ENCODE measurements around the gene PLK5. TPM values are rescaled to one million over a fixed set of nuclear protein-coding genes. Genes with fewer than 3 reads are reported as not detected.

Gene PLK5
- total RNA-seq, 2 donors from 2014 or later = not detected

DNA sequence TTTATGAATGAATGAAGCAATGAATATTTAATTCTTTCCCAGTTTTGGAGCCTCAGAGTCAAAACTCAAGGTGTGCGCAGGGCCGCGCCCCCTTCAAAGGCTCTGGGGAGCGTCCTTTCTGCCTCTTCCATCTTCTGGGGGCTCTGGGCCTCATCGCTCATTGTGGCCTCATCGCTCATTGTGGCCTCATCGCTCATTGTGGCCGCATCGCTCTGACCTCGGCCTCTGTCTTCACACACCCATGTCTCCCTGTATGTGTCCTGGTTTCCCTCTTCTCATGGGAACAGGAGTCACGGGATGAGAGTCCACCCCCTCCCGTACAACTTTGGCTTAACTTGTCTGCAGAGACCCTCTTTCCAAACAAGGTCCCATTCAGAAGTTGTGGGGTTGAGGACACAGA lies 47.5 kb downstream of the PLK5 start:
- H3K4me1 ChIP-seq = no peaks in the 10 kb centered on the region
- no peak overlapping the region for H3K9ac ChIP-seq (ENCODE audit: low read depth in 2 of 2, low read length in 2 of 2)
- H3K4me3 ChIP-seq = no peak overlapping the region
- H3K36me3 ChIP-seq = no peaks in the 10 kb centered on the region
- no peak overlapping the region for H3K27ac ChIP-seq
- no peaks in the 10 kb centered on the region for H3K27me3 ChIP-seq
- no peak for TF ChIP-seq CTCF (IDR thresholded peaks at IDR 0.05)
- H3K9me3 ChIP-seq = no peaks in the 10 kb centered on the region
- no peak for DNase-seq
- intact Hi-C loops (cut with DNase I) = no loop called here

- H3K36me3 ChIP-seq = no peaks in the 10 kb centered on the region
- DNase-seq = no peak
- H3K4me1 ChIP-seq = no peaks in the 10 kb centered on the region
- H3K27ac ChIP-seq = no peak overlapping the region
- no peak overlapping the region for H3K4me3 ChIP-seq
- no peak overlapping the region for H3K9ac ChIP-seq (ENCODE audit: low read depth in 2 of 2, low read length in 2 of 2)
- H3K27me3 ChIP-seq = no peaks in the 10 kb centered on the region
- no peaks in the 10 kb centered on the region for H3K9me3 ChIP-seq
- intact Hi-C loops (cut with DNase I) = no loop called here
- TF ChIP-seq CTCF (IDR thresholded peaks at IDR 0.05) = no peak
Measured at GRCh38 chr19:1572795-1573194, 48.9 kb downstream of the PLK5 start.

DNA sequence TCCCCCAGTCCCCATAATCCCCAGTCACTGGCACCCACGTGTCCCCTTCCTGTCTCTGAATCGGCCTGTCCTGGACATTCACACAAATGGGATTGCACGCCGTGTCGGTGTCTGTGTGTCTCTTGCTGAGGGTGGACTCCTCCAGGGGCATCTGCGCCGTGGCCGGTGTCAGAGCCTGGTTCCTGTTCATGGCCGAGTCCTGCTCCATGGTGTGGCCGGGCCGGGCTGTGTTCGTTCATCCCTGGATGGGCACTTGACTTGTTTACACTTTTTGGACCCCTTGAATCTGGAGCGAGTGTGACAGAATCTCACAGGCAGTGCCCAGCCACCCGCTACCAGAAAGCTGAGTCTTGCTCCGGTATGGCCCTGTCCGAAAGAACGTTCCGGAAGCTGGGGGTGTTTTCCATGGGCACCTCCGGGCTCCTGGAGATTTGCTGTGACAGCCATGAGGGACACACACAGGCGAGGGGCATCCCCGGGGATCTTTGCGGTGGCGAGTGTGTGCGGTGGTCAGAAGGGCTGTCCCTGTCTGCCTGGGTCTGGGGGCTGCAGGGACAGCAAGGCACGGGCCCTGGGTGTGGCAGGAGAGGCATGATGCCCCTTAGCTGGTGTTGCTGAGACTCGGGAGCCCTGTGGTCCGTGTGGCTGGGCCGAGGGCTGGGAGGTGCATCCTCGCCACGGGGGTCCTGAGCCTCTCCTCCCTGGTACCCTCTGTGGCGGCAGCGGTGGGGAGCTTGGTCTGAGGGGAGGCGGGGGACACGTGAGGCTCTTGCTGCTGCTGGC lies 50.7 kb downstream of the PLK5 start:
- H3K4me3 ChIP-seq = no peak overlapping the region
- no peaks in the 10 kb centered on the region for H3K9me3 ChIP-seq
- no peaks in the 10 kb centered on the region for H3K27me3 ChIP-seq
- peak overlapping the region in 1 of 2 donors; percentile 24 for H3K9ac ChIP-seq (ENCODE audit: low read depth in 2 of 2, low read length in 2 of 2)
- H3K27ac ChIP-seq = no peak overlapping the region
- no peaks in the 10 kb centered on the region for H3K4me1 ChIP-seq
- no peak for TF ChIP-seq CTCF (IDR thresholded peaks at IDR 0.05)
- DNase-seq = no peak
- H3K36me3 ChIP-seq = no peaks in the 10 kb centered on the region
- intact Hi-C loops (cut with DNase I) = no loop called here

DNA sequence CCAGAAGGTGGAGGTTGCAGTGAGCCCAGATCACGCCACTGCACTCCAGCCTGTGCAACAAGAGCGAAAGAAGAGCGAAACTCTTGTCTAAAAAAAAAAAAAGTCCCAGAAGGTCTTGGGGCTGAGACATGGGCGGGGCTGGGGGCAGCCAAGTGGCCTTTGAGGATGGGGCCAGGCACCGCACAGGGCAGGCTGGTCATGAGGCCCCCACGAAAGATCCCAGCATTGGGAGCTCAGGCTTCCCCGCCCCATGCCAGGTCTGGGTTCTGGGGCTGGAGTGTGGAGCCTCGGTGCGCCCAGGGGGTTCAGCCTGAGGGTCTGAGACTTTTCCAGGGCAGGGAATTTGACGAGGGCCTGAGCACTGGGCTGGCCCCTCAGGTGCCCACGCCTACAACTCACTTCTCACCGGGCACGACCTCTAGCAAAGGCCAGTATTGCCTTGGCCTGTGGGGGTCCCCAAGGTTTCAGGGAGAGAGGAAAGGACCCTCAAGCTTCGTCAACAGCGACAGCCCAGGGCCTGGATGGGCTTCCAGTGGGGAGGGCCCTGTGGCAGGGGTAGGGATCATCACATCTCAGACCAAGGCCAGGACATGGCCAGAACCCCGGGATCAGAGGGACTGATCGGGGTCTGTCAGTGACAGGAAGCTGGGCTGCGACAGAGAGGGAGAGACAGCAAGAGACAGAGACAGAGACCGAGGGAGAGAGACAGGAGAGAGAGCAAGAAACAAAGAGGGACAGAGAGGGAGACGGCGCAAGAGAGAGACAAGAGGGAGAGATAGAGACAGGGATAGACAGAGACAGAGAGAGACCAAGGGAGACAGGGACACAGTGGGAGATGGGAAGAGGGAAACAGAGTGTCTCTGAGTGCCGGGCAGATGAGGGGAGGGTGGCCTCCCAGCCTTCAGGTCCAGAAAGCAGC lies 51.7 kb downstream of the PLK5 start:
- DNase-seq = no peak
- Histone ChIP-seq H3K27me3 (no peaks in the 10 kb centered on the region), H3K9me3 (no peaks in the 10 kb centered on the region), H3K9ac (ENCODE audit: low read depth in 2 of 2, low read length in 2 of 2) (no peak overlapping the region), H3K27ac (no peak overlapping the region), H3K4me1 (no peaks in the 10 kb centered on the region), H3K4me3 (no peak overlapping the region), H3K36me3 (no peaks in the 10 kb centered on the region)
- no peak for TF ChIP-seq CTCF (IDR thresholded peaks at IDR 0.05)
- intact Hi-C loops (cut with DNase I) = no loop called here

DNA sequence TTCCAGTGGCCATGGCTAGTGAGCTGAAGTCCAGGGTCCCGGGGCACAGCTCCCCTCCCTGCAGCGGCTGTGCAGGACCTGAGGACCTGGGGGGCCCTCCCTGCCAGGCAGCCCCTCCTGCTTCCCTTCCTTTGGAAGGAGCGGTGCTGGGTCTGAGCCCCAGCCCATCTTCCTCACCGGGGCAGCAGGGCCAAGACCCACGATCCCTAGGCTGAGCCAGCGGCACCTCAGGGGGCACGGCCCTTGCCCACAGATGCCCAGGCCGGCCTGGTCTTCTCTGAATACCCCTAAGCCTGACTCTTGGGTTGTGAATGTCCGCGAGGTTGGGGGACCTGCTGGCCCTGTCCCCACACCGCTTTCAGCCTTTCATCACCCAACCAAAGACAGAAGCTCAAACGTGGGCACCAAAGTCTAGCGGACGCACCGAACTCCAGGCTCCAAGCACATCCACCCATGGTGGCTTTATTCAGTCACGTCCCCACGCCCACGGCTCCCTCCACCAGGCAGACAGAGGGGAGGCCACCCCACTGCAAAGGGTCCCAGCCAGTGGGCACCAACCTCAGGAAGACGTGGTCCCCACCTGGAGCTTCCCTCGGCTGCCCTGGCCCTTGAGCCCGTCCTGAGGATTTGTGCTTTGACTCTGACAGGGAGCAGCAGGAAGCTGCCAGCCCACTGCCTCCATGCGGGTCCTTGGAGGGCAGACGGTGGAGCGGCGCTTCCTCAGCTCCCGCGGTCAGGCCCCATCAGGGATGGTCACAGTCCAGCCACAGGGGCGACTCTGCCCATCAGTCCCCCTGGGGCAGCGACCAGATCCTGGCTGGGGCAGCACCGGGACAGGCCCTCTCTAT lies 52.6 kb downstream of the PLK5 start:
- intact Hi-C loops (cut with DNase I) = no loop called here
- H3K4me1 ChIP-seq = no peaks in the 10 kb centered on the region

More for the DNA sequence above, 52.6 kb downstream of the PLK5 start:
- H3K4me3 ChIP-seq = no peak overlapping the region
- no peaks in the 10 kb centered on the region for H3K9me3 ChIP-seq
- H3K27me3 ChIP-seq = no peaks in the 10 kb centered on the region
- TF ChIP-seq CTCF (IDR thresholded peaks at IDR 0.05) = no peak
- DNase-seq = no peak
- H3K36me3 ChIP-seq = no peaks in the 10 kb centered on the region
- H3K9ac ChIP-seq (ENCODE audit: low read depth in 2 of 2, low read length in 2 of 2) = no peak overlapping the region
- H3K27ac ChIP-seq = no peak overlapping the region
